Testis (tissue), 3 donors: Measurements from ENCODE around the gene ZBTB7A. TPM values are rescaled to one million over a fixed set of nuclear protein-coding genes. Genes with fewer than 3 reads are reported as not detected.

Experiments used
- DNase-seq: peaks from one replicate; pipeline ENCODE4 v3.0.0-alpha.2; 2019
- H3K27ac ChIP-seq, 2 donors: fragments of 200-600 bp; sonication (generic); one replicate each; pipeline ENCODE4 v1.5.1; 2019
- H3K27me3 ChIP-seq: fragments of 200-600 bp; sonication (generic); one replicate; pipeline ENCODE4 v1.5.1; 2019
- H3K36me3 ChIP-seq: fragments of 200-600 bp; sonication (generic); one replicate; pipeline ENCODE4 v1.5.1; 2017; ENCODE audit warnings: low read depth; ENCODE audit errors: missing control alignments
- H3K4me1 ChIP-seq: fragments of 200-600 bp; sonication (generic); one replicate; pipeline ENCODE4 v1.5.1; 2019
- H3K4me3 ChIP-seq, 2 donors: fragments of 200-600 bp; sonication (generic); one replicate each; pipeline ENCODE4 v1.5.1; 2017 to 2019
- H3K9me3 ChIP-seq: fragments of 200-600 bp; sonication (generic); one replicate; pipeline ENCODE4 v1.5.1; 2017
- POLR2A ChIP-seq: fragments of 450-650 bp; IDR thresholded peaks from one replicate; pipeline ENCODE4 v1.6.1; 2017; ENCODE audit warnings: antibody characterized with exemption, mild to moderate bottlenecking, moderate library complexity
- WGBS, 2 donors: methylation state at CpG; one replicate each; pipeline ENCODE4 v1.1.5; 2018; 5-methylcytosine and 5-hydroxymethylcytosine counted together
- intact Hi-C: fragments of 100-400 bp; cut with DNase I; formaldehyde crosslinking; loops from one replicate; pipeline ENCODE4 v1.15.1; 2023; ENCODE audit warnings: low total_unique reads
- polyA plus RNA-seq: library from polyadenylated mRNA; stranded (reverse); fragments of 350-450 nt; fragmentation: Illumina TruSeq; extraction: RNeasy Lipid Tissue Mini Kit (QIAGEN cat#74804); gene quantifications from one replicate; pipeline ENCODE4 v1.2.3, GENCODE V29; 2014; ENCODE audit warnings: low read depth, low replicate concordance; ENCODE audit not compliant: insufficient read depth
- total RNA-seq, 2 donors: library from RNA; depleted of rRNA; stranded (reverse); fragments of >200 nt; gene quantifications; one replicate each; pipeline ENCODE4 v1.2.3, GENCODE V29; 2016
- TF ChIP-seq, protein P1 (sequence below), 3 experiments: fragments of 450-650 bp in 2 of 3; fragments of 200-600 bp in 1 of 3; sonication (generic) in 1 of 3; IDR thresholded peaks; one replicate each; pipeline ENCODE4 v1.5.1; 2016 to 2019; ENCODE audit warnings: antibody characterized with exemption in 3 of 3, mild to moderate bottlenecking in 2 of 3, moderate library complexity in 1 of 3

ZBTB7A gene
- total and polyA plus RNA-seq, 3 donors from 2014 or later, result 7.5 to 49.4 (median 42.2) TPM

DNA sequence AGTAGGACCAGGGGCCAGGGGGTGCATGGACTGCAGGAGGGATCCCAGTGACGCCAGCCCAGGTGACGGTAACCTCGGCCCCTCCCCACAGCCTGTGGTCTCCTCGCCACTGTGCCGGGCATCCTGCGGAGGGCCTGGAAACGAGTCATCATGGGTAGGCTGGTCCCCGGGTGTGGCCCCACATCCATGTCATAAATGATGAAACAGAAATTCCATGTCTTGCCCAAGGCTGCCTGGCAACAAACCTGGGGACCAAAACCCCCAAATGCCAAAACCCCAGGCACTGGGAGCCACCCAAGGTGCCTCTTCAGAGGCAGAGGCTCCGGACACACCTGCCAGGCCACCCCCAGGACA, 36.4 kb upstream of the ZBTB7A start:
- Histone ChIP-seq H3K27me3 (no peaks in the 10 kb centered on the region), H3K27ac (no peak overlapping the region), H3K36me3 (no peaks in the 10 kb centered on the region), H3K9me3 (no peaks in the 10 kb centered on the region), H3K4me3 (no peak overlapping the region), H3K4me1 (no peaks in the 10 kb centered on the region)
- TF ChIP-seq, protein P1, sequence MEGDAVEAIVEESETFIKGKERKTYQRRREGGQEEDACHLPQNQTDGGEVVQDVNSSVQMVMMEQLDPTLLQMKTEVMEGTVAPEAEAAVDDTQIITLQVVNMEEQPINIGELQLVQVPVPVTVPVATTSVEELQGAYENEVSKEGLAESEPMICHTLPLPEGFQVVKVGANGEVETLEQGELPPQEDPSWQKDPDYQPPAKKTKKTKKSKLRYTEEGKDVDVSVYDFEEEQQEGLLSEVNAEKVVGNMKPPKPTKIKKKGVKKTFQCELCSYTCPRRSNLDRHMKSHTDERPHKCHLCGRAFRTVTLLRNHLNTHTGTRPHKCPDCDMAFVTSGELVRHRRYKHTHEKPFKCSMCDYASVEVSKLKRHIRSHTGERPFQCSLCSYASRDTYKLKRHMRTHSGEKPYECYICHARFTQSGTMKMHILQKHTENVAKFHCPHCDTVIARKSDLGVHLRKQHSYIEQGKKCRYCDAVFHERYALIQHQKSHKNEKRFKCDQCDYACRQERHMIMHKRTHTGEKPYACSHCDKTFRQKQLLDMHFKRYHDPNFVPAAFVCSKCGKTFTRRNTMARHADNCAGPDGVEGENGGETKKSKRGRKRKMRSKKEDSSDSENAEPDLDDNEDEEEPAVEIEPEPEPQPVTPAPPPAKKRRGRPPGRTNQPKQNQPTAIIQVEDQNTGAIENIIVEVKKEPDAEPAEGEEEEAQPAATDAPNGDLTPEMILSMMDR (IDR thresholded peaks at IDR 0.05), result no peak
- TF ChIP-seq POLR2A, result no peak
- intact Hi-C loops, result no loop called here
- DNase-seq, result no peak
- 93 to 100% methylated on average over 1 to 9 of the region's 9 CpGs for WGBS, 2 donors

DNA sequence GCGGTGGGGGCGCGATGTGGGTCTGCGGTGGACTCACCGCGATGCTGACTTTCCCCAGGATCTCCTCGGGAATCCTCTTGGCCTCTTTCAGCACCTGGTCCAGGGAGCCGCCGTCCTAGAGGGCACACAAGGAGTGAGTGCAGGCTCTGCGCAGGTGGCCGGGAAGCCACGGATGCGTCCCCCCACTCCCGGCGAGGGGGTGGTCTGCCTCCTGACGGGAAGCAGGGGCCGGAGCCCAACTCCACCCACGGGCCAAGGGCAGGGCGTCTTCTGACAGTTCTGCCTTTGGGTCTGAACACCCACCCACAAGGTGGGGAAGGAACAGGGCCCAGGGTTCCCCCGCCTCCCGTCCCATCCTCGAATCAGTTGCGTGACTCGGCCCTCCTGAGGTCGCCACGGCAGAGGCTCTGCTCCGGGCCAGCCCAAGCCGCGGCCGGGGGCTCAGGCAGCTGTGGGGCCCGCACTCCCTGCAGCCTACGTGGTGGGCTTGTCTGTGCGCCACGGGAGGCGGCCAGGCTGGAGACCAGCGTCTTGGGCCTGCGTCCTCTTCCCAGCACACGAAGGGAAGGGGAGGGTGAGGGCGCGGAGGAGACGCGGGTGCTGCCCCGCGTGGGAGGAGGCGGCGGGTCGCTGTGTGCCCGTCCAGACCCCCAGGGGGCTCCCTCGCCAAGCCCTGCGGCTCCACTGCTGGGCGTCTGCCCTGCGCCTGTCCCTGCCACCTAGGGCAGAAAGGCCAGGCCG, 35.8 kb upstream of the ZBTB7A start:
- 90 to 100% methylated on average over 16 to 39 of the region's 53 CpGs for WGBS, 2 donors
- intact Hi-C loops, result no loop called here
- Histone ChIP-seq H3K4me1 (peaks cover 2% of the 10 kb centered on the region), H3K27ac (no peak overlapping the region), H3K27me3 (no peaks in the 10 kb centered on the region), H3K9me3 (no peaks in the 10 kb centered on the region), H3K36me3 (no peaks in the 10 kb centered on the region), H3K4me3 (no peak overlapping the region)
- TF ChIP-seq, protein P1 (IDR thresholded peaks at IDR 0.05), result no peak
- no peak for DNase-seq

DNA sequence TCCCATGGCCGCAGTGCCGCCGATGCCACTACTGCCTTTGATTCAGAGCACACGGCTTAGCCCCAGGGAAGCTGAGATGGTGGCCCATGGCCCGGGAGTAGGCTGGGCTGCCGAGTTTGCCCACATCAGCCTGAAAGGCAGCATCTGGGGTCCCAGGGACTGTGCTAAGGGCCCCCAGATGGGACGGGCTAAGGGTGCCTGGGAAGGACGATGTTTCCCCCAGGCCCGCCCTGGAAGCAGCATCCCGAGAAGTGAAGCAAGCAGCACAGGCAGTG, 34.7 kb upstream of the ZBTB7A start:
- no peak for TF ChIP-seq POLR2A
- TF ChIP-seq, protein P1 (IDR thresholded peaks at IDR 0.05), result no peak
- intact Hi-C loops, result no loop called here
- Histone ChIP-seq H3K4me3 (no peak overlapping the region), H3K27ac (no peak overlapping the region), H3K27me3 (no peaks in the 10 kb centered on the region), H3K4me1 (peaks cover 12% of the 10 kb centered on the region), H3K9me3 (no peaks in the 10 kb centered on the region), H3K36me3 (no peaks in the 10 kb centered on the region)
- WGBS, 2 donors, result 90 to 94% methylated on average over 10 of the region's 10 CpGs
- no peak for DNase-seq

DNA sequence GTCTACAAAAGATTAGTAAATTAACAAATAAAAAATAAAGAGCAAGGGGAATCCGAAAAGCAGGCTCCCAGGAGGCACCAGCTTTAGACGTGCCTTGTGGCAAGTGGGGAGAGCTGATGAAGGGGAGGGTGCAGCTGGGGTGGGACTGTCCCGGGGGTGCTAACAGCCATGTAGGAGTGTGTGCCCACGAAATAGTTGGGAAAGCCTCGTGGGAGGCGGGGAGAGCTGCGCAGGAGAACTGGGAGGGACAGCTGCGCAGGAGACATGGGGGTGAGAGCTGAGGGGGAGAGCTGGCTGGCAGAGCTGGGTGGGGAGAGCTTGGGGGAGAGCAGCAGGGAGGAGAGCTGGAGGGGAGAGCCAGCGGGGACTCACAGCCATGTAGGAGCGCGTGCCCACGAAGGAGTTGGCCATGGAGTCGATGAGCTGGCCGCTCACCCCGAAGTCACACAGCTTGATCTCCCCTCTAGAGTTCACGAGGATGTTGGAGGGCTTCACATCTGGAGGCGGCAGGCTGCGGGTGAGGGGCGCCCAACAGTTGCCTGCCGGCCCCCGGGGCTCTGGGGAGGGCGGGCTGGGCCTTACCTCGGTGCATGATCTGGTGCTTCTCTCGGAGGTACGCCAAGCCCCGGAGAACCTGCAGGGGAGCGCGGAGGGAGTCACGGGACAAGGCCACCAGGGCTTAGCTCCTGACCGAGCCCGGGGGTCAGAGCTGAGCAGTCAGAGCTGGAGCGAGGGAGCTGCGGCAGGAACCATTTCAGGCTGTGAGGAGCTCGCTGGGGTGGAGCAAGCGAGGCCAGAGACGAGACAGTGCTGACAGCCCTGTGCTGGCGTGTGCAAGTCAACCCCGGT, 34.2 kb upstream of the ZBTB7A start:
- Histone ChIP-seq H3K27me3 (no peaks in the 10 kb centered on the region), H3K4me3 (no peak overlapping the region), H3K27ac (no peak overlapping the region), H3K36me3 (no peaks in the 10 kb centered on the region), H3K4me1 (peaks cover 12% of the 10 kb centered on the region), H3K9me3 (no peaks in the 10 kb centered on the region)
- intact Hi-C loops, result no loop called here
- 93 to 94% methylated on average over 23 to 38 of the region's 38 CpGs for WGBS, 2 donors
- no peak for DNase-seq
- TF ChIP-seq, protein P1 (IDR thresholded peaks at IDR 0.05), result no peak
- no peak for TF ChIP-seq POLR2A
